H9 (cell line): ENCODE measurements around the gene TMEM221. TPM values are rescaled to one million over a fixed set of nuclear protein-coding genes. Genes with fewer than 3 reads are reported as not detected.

Source experiments
- DNase-seq: peaks from one replicate; pipeline ENCODE4 v3.0.0-alpha.2; 2017
- H2AFZ ChIP-seq: one replicate; pipeline ENCODE4 v1.6.1; 2013; ENCODE audit warnings: mild to moderate bottlenecking, low read length, control low read depth, moderate library complexity
- H2AK5ac ChIP-seq: 2 replicates; pipeline ENCODE4 v1.6.1; 2013; ENCODE audit warnings: low read length, control low read depth, mixed read lengths; ENCODE audit not compliant: insufficient read length
- H2BK120ac ChIP-seq: one replicate; pipeline ENCODE4 v1.6.1; 2013; ENCODE audit warnings: low read depth, mild to moderate bottlenecking, low read length, control low read depth, inconsistent platforms; ENCODE audit not compliant: poor library complexity, severe bottlenecking
- H2BK12ac ChIP-seq: 2 replicates; pipeline ENCODE4 v1.6.1; 2013; ENCODE audit warnings: low read length, control low read depth, mixed read lengths, low read depth; ENCODE audit not compliant: insufficient read length
- H2BK15ac ChIP-seq: 2 replicates; pipeline ENCODE4 v1.6.1; 2013; ENCODE audit warnings: low read depth, low read length, control low read depth
- H2BK20ac ChIP-seq: one replicate; pipeline ENCODE4 v1.6.1; 2013; ENCODE audit warnings: low read depth, mild to moderate bottlenecking, low read length, control low read depth, inconsistent platforms; ENCODE audit not compliant: poor library complexity, severe bottlenecking
- H2BK5ac ChIP-seq: 2 replicates; pipeline ENCODE4 v1.6.1; 2013; ENCODE audit warnings: low read length, control low read depth, mixed read lengths; ENCODE audit not compliant: insufficient read length
- H3K14ac ChIP-seq: 2 replicates; pipeline ENCODE4 v1.6.1; 2013; ENCODE audit warnings: low read length, control low read depth; ENCODE audit not compliant: insufficient read depth
- H3K18ac ChIP-seq: 2 replicates; pipeline ENCODE4 v1.6.1; 2013; ENCODE audit warnings: low read depth, mild to moderate bottlenecking, mixed read lengths, low read length, control low read depth; ENCODE audit not compliant: insufficient read length
- H3K23ac ChIP-seq: 2 replicates; pipeline ENCODE4 v1.6.1; 2013; ENCODE audit warnings: low read length, control low read depth, mixed read lengths, low read depth; ENCODE audit not compliant: insufficient read length
- H3K23me2 ChIP-seq: 2 replicates; pipeline ENCODE4 v1.6.1; 2013; ENCODE audit warnings: low read depth, mild to moderate bottlenecking, mixed read lengths, low read length, control low read depth; ENCODE audit not compliant: insufficient read length, poor library complexity, severe bottlenecking
- H3K27ac ChIP-seq: 2 replicates; pipeline ENCODE4 v1.5.1; 2013; ENCODE audit warnings: low read length, control low read depth, mixed read lengths, low read depth; ENCODE audit not compliant: insufficient read length
- H3K27me3 ChIP-seq: 2 replicates; pipeline ENCODE4 v1.6.1; 2013; ENCODE audit warnings: low read length, control low read depth, inconsistent platforms; ENCODE audit not compliant: insufficient read depth
- H3K4ac ChIP-seq: 2 replicates; pipeline ENCODE4 v1.6.1; 2013; ENCODE audit warnings: low read depth, mild to moderate bottlenecking, control low read depth, inconsistent platforms, low read length, moderate library complexity
- H3K4me1 ChIP-seq: 2 replicates; pipeline ENCODE4 v1.6.1; 2013; ENCODE audit warnings: low read length, control low read depth, inconsistent platforms; ENCODE audit not compliant: insufficient read depth
- H3K4me2 ChIP-seq: 2 replicates; pipeline ENCODE4 v1.6.1; 2013; ENCODE audit warnings: low read length, control low read depth, mixed read lengths; ENCODE audit not compliant: insufficient read length, insufficient read depth
- H3K56ac ChIP-seq: 2 replicates; pipeline ENCODE4 v1.6.1; 2013; ENCODE audit warnings: low read depth, mild to moderate bottlenecking, mixed read lengths, low read length, control low read depth; ENCODE audit not compliant: insufficient read length
- H3K79me1 ChIP-seq: 2 replicates; pipeline ENCODE4 v1.6.1; 2013; ENCODE audit warnings: low read depth, mild to moderate bottlenecking, moderate library complexity, low read length, control low read depth, inconsistent platforms; ENCODE audit not compliant: insufficient read depth, poor library complexity, severe bottlenecking
- H3K79me2 ChIP-seq: 2 replicates; pipeline ENCODE4 v1.6.1; 2013; ENCODE audit warnings: low read length, control low read depth, inconsistent platforms; ENCODE audit not compliant: insufficient read depth
- H3K9ac ChIP-seq: 2 replicates; pipeline ENCODE4 v1.6.1; 2013; ENCODE audit warnings: low read length, control low read depth, mixed read lengths; ENCODE audit not compliant: insufficient read length; ENCODE audit errors: extremely low read depth
- H3K9me3 ChIP-seq: one replicate; pipeline ENCODE4 v1.6.1; 2013; ENCODE audit warnings: low read depth, low read length, inconsistent platforms; ENCODE audit not compliant: control insufficient read depth
- H3T11ph ChIP-seq: one replicate; pipeline ENCODE4 v1.6.1; 2013; ENCODE audit warnings: mild to moderate bottlenecking, low read length, control low read depth, inconsistent platforms
- H4K20me1 ChIP-seq: one replicate; pipeline ENCODE4 v1.6.1; 2013; ENCODE audit not compliant: control insufficient read depth, insufficient read length, insufficient read depth
- H4K5ac ChIP-seq: 2 replicates; pipeline ENCODE4 v1.6.1; 2013; ENCODE audit warnings: low read depth, mild to moderate bottlenecking, mixed read lengths, low read length, control low read depth; ENCODE audit not compliant: insufficient read length
- H4K8ac ChIP-seq: replicated peaks from 2 replicates; pipeline ENCODE4 v1.6.1; 2013; ENCODE audit warnings: low read length, control low read depth, mixed read lengths, low read depth; ENCODE audit not compliant: insufficient read length
- H4K91ac ChIP-seq: 2 replicates; pipeline ENCODE4 v1.6.1; 2013; ENCODE audit warnings: low read depth, mild to moderate bottlenecking, moderate library complexity, mixed read lengths, low read length, control low read depth; ENCODE audit not compliant: insufficient read length
- H3K27ac Mint-ChIP-seq, 3 experiments: 2 replicates in 2 of 3; 3 replicates in 1 of 3; pipeline ENCODE4 v1.8.0; 2020 to 2021; ENCODE audit warnings: mixed read lengths in 3 of 3, mild to moderate bottlenecking in 1 of 3, moderate library complexity in 1 of 3
- H3K27me3 Mint-ChIP-seq: 2 replicates; pipeline ENCODE4 v1.8.0; 2021; ENCODE audit warnings: low read depth, mild to moderate bottlenecking, moderate library complexity, mixed read lengths
- H3K36me3 Mint-ChIP-seq, 3 experiments: 2 replicates in 2 of 3; 3 replicates in 1 of 3; pipeline ENCODE4 v1.8.0; 2020 to 2021; ENCODE audit warnings: low read depth in 3 of 3, mixed read lengths in 3 of 3; ENCODE audit not compliant: insufficient read depth in 1 of 3
- H3K4me1 Mint-ChIP-seq, 2 experiments: 2 replicates each; pipeline ENCODE4 v1.8.0; 2020; ENCODE audit warnings: mixed read lengths in 2 of 2
- H3K4me3 Mint-ChIP-seq, 2 experiments: 2 replicates in 1 of 2; 3 replicates in 1 of 2; pipeline ENCODE4 v1.8.0; 2020 to 2021; ENCODE audit warnings: mild to moderate bottlenecking in 2 of 2, mixed read lengths in 2 of 2, moderate library complexity in 1 of 2
- H3K9me3 Mint-ChIP-seq, 2 experiments: 2 replicates in 1 of 2; 3 replicates in 1 of 2; pipeline ENCODE4 v1.8.0; 2020; ENCODE audit warnings: mild to moderate bottlenecking in 2 of 2, mixed read lengths in 2 of 2, moderate library complexity in 1 of 2
- CTCF ChIP-seq: fragments of 200-600 bp; sonication (generic); conservative IDR thresholded peaks from 3 replicates; pipeline ENCODE4 v1.8.0; 2021; ENCODE audit warnings: antibody characterized with exemption, mild to moderate bottlenecking
- WGBS: extraction: QIAGEN DNeasy Blood & Tissue Kit; methylation state at CpG from one replicate; pipeline ENCODE4 v1.1.7; 2013; ENCODE audit warnings: missing lambda C conversion rate, low lambda C conversion rate, mixed read lengths; ENCODE audit not compliant: insufficient read length; ENCODE audit errors: extremely low coverage; 5-methylcytosine and 5-hydroxymethylcytosine counted together
- total RNA-seq: library from RNA; stranded (reverse); gene quantifications from 2 replicates; pipeline ENCODE4 v1.2.1, GENCODE V29; 2021

The TMEM221 gene
- total RNA-seq, 1 experiment from 2014 or later: 1.4 TPM

GRCh38 chr19:17391371-17392151, 56.9 kb downstream of the TMEM221 start:
- no peak overlapping the region for H2BK20ac ChIP-seq
- no peak overlapping the region for H2BK120ac ChIP-seq
- H2BK15ac ChIP-seq: no peak overlapping the region
- no peaks in the 10 kb centered on the region for H4K20me1 ChIP-seq
- no peaks in the 10 kb centered on the region for H3K9me3 ChIP-seq
- TF ChIP-seq CTCF: peak; percentile 17; the same call in 2 of the 3 replicates
- H3K4ac ChIP-seq: no peak overlapping the region
- H3K79me1 ChIP-seq: no peaks in the 10 kb centered on the region
- H4K5ac ChIP-seq: no peak overlapping the region
- H3K23me2 ChIP-seq: peaks cover 14% of the 10 kb centered on the region
- no peak overlapping the region for H3K14ac ChIP-seq
- peaks cover 12 to 14% of the 10 kb centered on the region in 2 experiments for H3K4me1 Mint-ChIP-seq
- H3K4me2 ChIP-seq: peak overlapping the region; percentile 88
- peak; percentile 38 for DNase-seq
- no peak overlapping the region for H4K8ac ChIP-seq
- H3K56ac ChIP-seq: no peak overlapping the region
- H3K23ac ChIP-seq: no peak overlapping the region
- H2BK12ac ChIP-seq: no peak overlapping the region
- H3K79me2 ChIP-seq: no peaks in the 10 kb centered on the region
- WGBS: no CpG with 5 or more reads among the region's 26 CpGs
- no peak overlapping the region for H3K18ac ChIP-seq
- no peaks in the 10 kb centered on the region for H3K4me1 ChIP-seq
- H2BK5ac ChIP-seq: no peak overlapping the region
- no peak overlapping the region for H2AFZ ChIP-seq
- H3T11ph ChIP-seq: no peak overlapping the region
- H3K27me3 ChIP-seq: no peaks in the 10 kb centered on the region
- H3K27ac Mint-ChIP-seq: peak overlapping the region in 1 of 3 experiments; percentile 47; a peak in 1 of 7 replicates
- no peak overlapping the region for H4K91ac ChIP-seq
- H3K27me3 Mint-ChIP-seq: peaks cover 22% of the 10 kb centered on the region
- H3K4me3 Mint-ChIP-seq: peak overlapping the region; percentile 82 to 90
- no peak overlapping the region for H2AK5ac ChIP-seq
- no peak overlapping the region for H3K27ac ChIP-seq
- peaks cover 9 to 10% of the 10 kb centered on the region in 2 experiments for H3K9me3 Mint-ChIP-seq
- H3K9ac ChIP-seq: no peak overlapping the region
- peaks cover 0 to 2% (median 0%) of the 10 kb centered on the region in 3 experiments; a peak in 2 of 7 replicates for H3K36me3 Mint-ChIP-seq
